Kidney epithelial cell (primary cell): ENCODE data around the gene FUT7. TPM values are rescaled to one million over a fixed set of nuclear protein-coding genes. Genes with fewer than 3 reads are reported as not detected.
"Not testable (repeated sequence)": the region's sequence is repeated elsewhere in the genome, so short reads cannot be mapped to it uniquely, and the experiment has no call there.

Experiments used
- DNase-seq: peaks from one replicate; pipeline ENCODE4 v3.0.0-alpha.2; 2010; ENCODE audit warnings: low read depth
- H3K27me3 ChIP-seq: 2 replicates; pipeline ENCODE4 v1.6.0; 2011; ENCODE audit warnings: low read length; ENCODE audit not compliant: control insufficient read depth, insufficient read depth
- H3K36me3 ChIP-seq: 2 replicates; pipeline ENCODE4 v1.5.1; 2011; ENCODE audit warnings: low read length; ENCODE audit not compliant: control insufficient read depth, insufficient read depth
- H3K4me3 ChIP-seq: 2 replicates; pipeline ENCODE4 v1.5.1; 2011; ENCODE audit warnings: low read depth, mild to moderate bottlenecking, control low read depth, low read length
- total RNA-seq: library from RNA; depleted of rRNA; stranded (reverse); fragments of >200 nt; gene quantifications from 2 replicates; pipeline ENCODE4 v1.2.3, GENCODE V29; 2015
- TF ChIP-seq, protein P1 (sequence below): IDR thresholded peaks from 2 replicates; pipeline ENCODE4 v1.5.1; 2011; ENCODE audit warnings: mild to moderate bottlenecking, moderate library complexity, low read length, control low read depth, inconsistent platforms; ENCODE audit not compliant: insufficient read depth, poor library complexity, severe bottlenecking

The FUT7 gene
- total RNA-seq, 1 donor from 2014 or later = not detected

DNA sequence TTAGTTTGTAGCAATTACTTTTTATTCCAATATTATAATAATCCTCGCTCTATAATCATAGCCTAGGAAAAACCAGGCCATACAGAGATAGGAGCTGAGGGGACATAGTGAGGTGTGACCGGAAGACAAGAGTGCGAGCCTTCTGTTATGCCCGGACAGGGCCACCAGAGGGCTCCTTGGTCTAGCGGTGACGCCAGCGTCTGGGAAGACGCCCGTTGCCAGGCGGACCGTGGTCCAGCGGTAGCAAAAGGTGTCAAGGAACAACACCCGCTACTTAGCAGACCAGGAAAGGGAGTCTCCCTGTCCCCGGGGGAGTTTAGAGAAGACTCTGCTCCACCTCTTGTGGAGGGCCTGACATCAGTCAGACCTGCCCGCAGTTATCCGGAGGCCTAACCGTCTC is 27.6 kb downstream of the FUT7 start:
- DNase-seq, H3K4me3 ChIP-seq, H3K27me3 ChIP-seq, H3K36me3 ChIP-seq: not testable (repeated sequence)
- TF ChIP-seq, protein P1, sequence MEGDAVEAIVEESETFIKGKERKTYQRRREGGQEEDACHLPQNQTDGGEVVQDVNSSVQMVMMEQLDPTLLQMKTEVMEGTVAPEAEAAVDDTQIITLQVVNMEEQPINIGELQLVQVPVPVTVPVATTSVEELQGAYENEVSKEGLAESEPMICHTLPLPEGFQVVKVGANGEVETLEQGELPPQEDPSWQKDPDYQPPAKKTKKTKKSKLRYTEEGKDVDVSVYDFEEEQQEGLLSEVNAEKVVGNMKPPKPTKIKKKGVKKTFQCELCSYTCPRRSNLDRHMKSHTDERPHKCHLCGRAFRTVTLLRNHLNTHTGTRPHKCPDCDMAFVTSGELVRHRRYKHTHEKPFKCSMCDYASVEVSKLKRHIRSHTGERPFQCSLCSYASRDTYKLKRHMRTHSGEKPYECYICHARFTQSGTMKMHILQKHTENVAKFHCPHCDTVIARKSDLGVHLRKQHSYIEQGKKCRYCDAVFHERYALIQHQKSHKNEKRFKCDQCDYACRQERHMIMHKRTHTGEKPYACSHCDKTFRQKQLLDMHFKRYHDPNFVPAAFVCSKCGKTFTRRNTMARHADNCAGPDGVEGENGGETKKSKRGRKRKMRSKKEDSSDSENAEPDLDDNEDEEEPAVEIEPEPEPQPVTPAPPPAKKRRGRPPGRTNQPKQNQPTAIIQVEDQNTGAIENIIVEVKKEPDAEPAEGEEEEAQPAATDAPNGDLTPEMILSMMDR = peak; percentile 15

DNA sequence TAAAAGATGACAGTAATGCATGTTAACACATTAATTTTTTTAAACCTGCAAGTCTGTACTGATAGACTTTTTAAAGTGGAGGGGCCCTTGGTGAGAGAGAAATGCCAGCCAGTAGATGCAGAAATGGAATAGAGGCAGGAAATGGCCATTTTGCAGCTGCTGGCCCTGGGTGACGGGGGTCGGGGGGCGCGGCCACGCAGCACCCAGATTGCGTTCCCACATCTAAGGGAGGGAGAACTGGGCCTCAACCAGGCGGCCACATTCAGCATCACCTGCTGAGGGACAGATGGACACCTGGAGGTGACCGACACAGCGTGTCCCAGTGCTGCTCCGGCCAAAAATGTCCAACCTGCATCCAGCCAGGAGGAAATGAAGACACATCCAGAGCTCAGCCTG is 29.2 kb downstream of the FUT7 start:
- TF ChIP-seq, protein P1 = no peak
- Histone ChIP-seq H3K27me3 (no peaks in the 10 kb centered on the region), H3K4me3 (no peak overlapping the region), H3K36me3 (no peaks in the 10 kb centered on the region)
- DNase-seq = no peak

DNA sequence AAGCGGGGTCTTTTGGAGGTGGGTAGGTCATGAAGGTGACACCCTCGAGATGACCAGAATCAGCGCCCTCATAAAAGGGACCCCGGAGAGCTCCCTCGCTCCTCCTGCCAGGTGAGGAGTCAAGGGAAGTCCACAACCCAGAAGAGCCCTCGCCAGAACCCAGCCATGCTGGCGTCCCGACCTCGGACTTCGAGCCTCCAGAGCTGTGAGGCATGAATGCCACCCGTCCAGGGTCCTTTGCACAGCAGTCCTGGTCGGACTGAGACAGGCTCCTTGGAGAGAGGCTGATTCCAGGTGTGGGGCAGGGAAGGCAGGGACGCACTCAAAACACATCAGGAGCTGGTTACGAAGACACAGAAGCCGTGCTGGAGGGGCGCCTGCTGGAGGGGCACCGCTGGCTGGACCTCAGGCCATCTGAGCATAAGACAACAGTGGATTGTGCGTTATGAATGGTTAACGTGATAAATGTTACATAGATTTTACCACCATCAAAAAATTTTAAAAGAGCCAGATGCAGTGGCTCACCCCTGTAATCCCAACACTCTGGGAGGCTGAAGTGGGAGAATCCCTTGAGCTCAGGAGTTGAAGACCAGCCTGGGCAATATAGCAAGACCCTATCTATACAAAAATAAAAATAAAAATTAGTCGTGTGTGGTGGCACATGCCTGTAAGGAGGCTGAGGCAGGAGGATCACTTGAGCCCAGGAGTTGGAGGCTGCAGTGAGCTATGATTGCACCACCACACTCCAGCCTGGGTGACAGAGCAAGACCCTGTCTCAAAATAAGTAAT is 29.8 kb downstream of the FUT7 start:
- TF ChIP-seq, protein P1 = no peak
- H3K27me3 ChIP-seq = no peaks in the 10 kb centered on the region
- H3K4me3 ChIP-seq = no peak overlapping the region
- no peaks in the 10 kb centered on the region for H3K36me3 ChIP-seq
- no peak for DNase-seq

- H3K27me3 ChIP-seq = no peaks in the 10 kb centered on the region
- DNase-seq = no peak
- TF ChIP-seq, protein P1 = no peak
- no peak overlapping the region for H3K4me3 ChIP-seq
- H3K36me3 ChIP-seq = no peaks in the 10 kb centered on the region
These were observed 31.5 kb downstream of the FUT7 start for GRCh38 chr9:137000177-137000930.

GRCh38 chr9:136997830-136998234 is 34.1 kb downstream of the FUT7 start:
- Histone ChIP-seq H3K36me3 (no peaks in the 10 kb centered on the region), H3K27me3 (no peaks in the 10 kb centered on the region), H3K4me3 (no peak overlapping the region)
- DNase-seq = no peak
- TF ChIP-seq, protein P1 = peak; percentile 17
